HCT116 (cell line): ENCODE results near the gene CDYL2. TPM values are rescaled to one million over a fixed set of nuclear protein-coding genes. Genes with fewer than 3 reads are reported as not detected.

Experiments used
- ATAC-seq: fragments of 200-7000 bp; cut with Tn5 transposase; 2 replicates; pipeline ENCODE4 v1.9.1; 2020; ENCODE audit warnings: mild to moderate bottlenecking, moderate library complexity
- BruUV-seq: library from RNA; stranded (reverse); fragments of 400-500 nt; replicated peaks from 2 replicates; lab custom pipeline; 2021; lab: Mats Ljungman, UMichigan
- CTCF ChIA-PET: fragments of 300-600 bp; sonication (Branson Sonifier 250); formaldehyde crosslinking; loops from one replicate; lab custom pipeline; 2021; ENCODE audit warnings: antibody characterized with exemption; lab: Charles Lee
- POLR2A ChIA-PET: fragments of 300-600, 350-600 bp; sonication (Branson Sonifier 250); formaldehyde crosslinking; loops from one replicate; lab custom pipeline; 2021; ENCODE audit warnings: antibody characterized with exemption; lab: Charles Lee
- RAD21 ChIA-PET, 2 experiments: fragments of 300-600 bp; sonication (Branson Sonifier 250); formaldehyde crosslinking; loops; one replicate each; lab custom pipeline; 2023; ENCODE audit warnings: low total read pairs in 2 of 2; ENCODE audit not compliant: uncharacterized antibody in 2 of 2, unreplicated experiment in 2 of 2, low non-redundant PET in 1 of 2; lab: Charles Lee
- DNase-seq: peaks from one replicate; pipeline ENCODE4 v3.0.0-alpha.2; 2010; ENCODE audit warnings: low read depth, low spot score
- H2AFZ ChIP-seq: fragments of 200-600 bp; shearing (Covaris generic), sonication (generic); 2 replicates; pipeline ENCODE4 v1.6.1; 2017; ENCODE audit warnings: low read depth, mixed run types, mixed read lengths, antibody characterized with exemption, low read length; ENCODE audit not compliant: poor library complexity, severe bottlenecking
- H3K27ac ChIP-seq: 2 replicates; pipeline ENCODE4 v1.5.1; 2012; ENCODE audit warnings: low read depth, low read length
- H3K27me3 ChIP-seq: fragments of 200-600 bp; sonication (generic); 2 replicates; pipeline ENCODE4 v1.6.1; 2016; ENCODE audit warnings: mixed run types, low read length, mixed read lengths; ENCODE audit not compliant: insufficient read depth
- H3K36me3 ChIP-seq, 2 experiments: fragments of 200-500 bp in 1 of 2; fragments of 200-600 bp in 1 of 2; sonication (Bioruptor generic) in 1 of 2; sonication (generic) in 1 of 2; 2 replicates each; pipeline versions ENCODE4 v1.5.1 to v1.6.1; 2014 to 2016; ENCODE audit warnings: low read length in 2 of 2, inconsistent platforms in 1 of 2, mixed read lengths in 1 of 2, mixed run types in 1 of 2; ENCODE audit not compliant: insufficient read depth in 2 of 2, control insufficient read depth in 1 of 2
- H3K4me1 ChIP-seq, 2 experiments: fragments of 200-600 bp in 1 of 2; sonication (generic) in 1 of 2; 2 replicates each; pipeline versions ENCODE4 v1.5.1 to v1.6.1; 2012 to 2017; ENCODE audit warnings: low read length in 2 of 2, inconsistent platforms in 1 of 2, mild to moderate bottlenecking in 1 of 2, mixed read lengths in 1 of 2, mixed run types in 1 of 2, moderate library complexity in 1 of 2; ENCODE audit not compliant: insufficient read depth in 2 of 2, control insufficient read depth in 1 of 2
- H3K4me2 ChIP-seq: fragments of 200-600 bp; sonication (generic); 2 replicates; pipeline ENCODE4 v1.6.1; 2017; ENCODE audit warnings: mixed run types, low read length, mixed read lengths
- H3K4me3 ChIP-seq, 2 experiments: fragments of 200-600 bp in 1 of 2; sonication (generic) in 1 of 2; replicated peaks in 1 of 2; 2 replicates each; pipeline ENCODE4 v1.5.1; 2011 to 2016; ENCODE audit warnings: low read length in 2 of 2, control low read depth in 1 of 2, low read depth in 1 of 2, mild to moderate bottlenecking in 1 of 2, mixed read lengths in 1 of 2, mixed run types in 1 of 2
- H3K79me2 ChIP-seq: fragments of 200-600 bp; sonication (generic); 2 replicates; pipeline ENCODE4 v1.6.1; 2017; ENCODE audit warnings: mild to moderate bottlenecking, mixed run types, low read length, moderate library complexity, mixed read lengths; ENCODE audit not compliant: insufficient read depth
- H3K9ac ChIP-seq: fragments of 200-600 bp; sonication (generic); 2 replicates; pipeline ENCODE4 v1.6.1; 2016; ENCODE audit warnings: low read length, mixed read lengths
- H3K9me2 ChIP-seq: fragments of 200-600 bp; sonication (generic), shearing (Covaris generic); 2 replicates; pipeline ENCODE4 v1.6.1; 2017; ENCODE audit warnings: mixed run types, mild to moderate bottlenecking, moderate library complexity; ENCODE audit not compliant: insufficient read depth
- H3K9me3 ChIP-seq, 2 experiments: fragments of 200-500 bp in 1 of 2; fragments of 200-600 bp in 1 of 2; sonication (Bioruptor generic) in 1 of 2; sonication (generic) in 1 of 2; 2 replicates each; pipeline ENCODE4 v1.6.1; 2014 to 2017; ENCODE audit warnings: low read length in 2 of 2, mixed read lengths in 2 of 2, inconsistent platforms in 1 of 2, low read depth in 1 of 2, mild to moderate bottlenecking in 1 of 2, mixed run types in 1 of 2, moderate library complexity in 1 of 2; ENCODE audit not compliant: control insufficient read depth in 1 of 2, insufficient read depth in 1 of 2
- H4K20me1 ChIP-seq: fragments of 200-600 bp; sonication (generic), shearing (Covaris generic); 2 replicates; pipeline ENCODE4 v1.6.1; 2017; ENCODE audit warnings: mixed run types, mild to moderate bottlenecking, moderate library complexity; ENCODE audit not compliant: insufficient read depth
- ELF1 ChIP-seq: IDR thresholded peaks from 2 replicates; pipeline ENCODE4 v1.6.1; 2012; ENCODE audit warnings: low read depth, borderline replicate concordance
- EZH2phosphoT487 ChIP-seq: fragments of 200-600 bp; IDR thresholded peaks from 2 replicates; pipeline ENCODE4 v1.6.1; 2018; ENCODE audit warnings: antibody characterized with exemption, borderline replicate concordance
- JUND ChIP-seq: IDR thresholded peaks from 2 replicates; pipeline ENCODE4 v1.6.1; 2012
- POLR2AphosphoS5 ChIP-seq: IDR thresholded peaks from 2 replicates; pipeline ENCODE4 v1.6.1; 2011; ENCODE audit warnings: mild to moderate bottlenecking, low read depth, low read length, moderate library complexity
- RAD21 ChIP-seq: IDR thresholded peaks from 2 replicates; pipeline ENCODE4 v1.6.1; 2012; ENCODE audit warnings: low read depth, mild to moderate bottlenecking
- TCF7L2 ChIP-seq: IDR thresholded peaks from 2 replicates; pipeline ENCODE4 v1.7.0; 2011; ENCODE audit warnings: borderline replicate concordance, inconsistent platforms; ENCODE audit not compliant: insufficient read depth, insufficient read length; ENCODE audit errors: extremely low read depth
- ZNF274 ChIP-seq: fragments of 200-500 bp; sonication (Bioruptor generic); IDR thresholded peaks from 2 replicates; pipeline ENCODE4 v1.6.1; 2014; ENCODE audit warnings: mild to moderate bottlenecking, low read depth, low read length, inconsistent platforms
- intact Hi-C: fragments of 100-400 bp; cut with micrococcal nuclease; formaldehyde crosslinking; loops from 2 replicates; pipeline ENCODE4 v1.10.0; 2022
- total RNA-seq: library from RNA; stranded (reverse); gene quantifications from one replicate; pipeline ENCODE4 v1.2.1, GENCODE V29; 2021; ENCODE audit not compliant: unreplicated experiment
- TF ChIP-seq, protein P1 (sequence below): IDR thresholded peaks from 2 replicates; pipeline ENCODE4 v1.6.1; 2012; ENCODE audit warnings: low read depth
- TF ChIP-seq, protein P2 (sequence below): IDR thresholded peaks from 2 replicates; pipeline ENCODE4 v1.6.1; 2011; ENCODE audit warnings: mild to moderate bottlenecking, low read length, moderate library complexity; ENCODE audit not compliant: insufficient replicate concordance; ENCODE audit errors: extremely low read depth
- TF ChIP-seq, protein P3 (sequence below): IDR thresholded peaks from 2 replicates; pipeline ENCODE4 v1.6.1; 2012
- TF ChIP-seq, protein P4 (sequence below), 3 experiments: fragments of 200-600 bp in 1 of 3; sonication (generic) in 1 of 3; IDR thresholded peaks in 2 of 3; conservative IDR thresholded peaks in 1 of 3; 2 replicates each; pipeline ENCODE4 v1.5.1; 2012 to 2017; ENCODE audit warnings: low read depth in 2 of 3, low read length in 2 of 3, antibody characterized with exemption in 1 of 3, borderline replicate concordance in 1 of 3, control low read depth in 1 of 3, mild to moderate bottlenecking in 1 of 3, mixed read lengths in 1 of 3, mixed run types in 1 of 3, moderate library complexity in 1 of 3; ENCODE audit not compliant: insufficient read depth in 1 of 3

The CDYL2 gene
- total RNA-seq, 1 experiment from 2014 or later: 0.10 TPM

DNA sequence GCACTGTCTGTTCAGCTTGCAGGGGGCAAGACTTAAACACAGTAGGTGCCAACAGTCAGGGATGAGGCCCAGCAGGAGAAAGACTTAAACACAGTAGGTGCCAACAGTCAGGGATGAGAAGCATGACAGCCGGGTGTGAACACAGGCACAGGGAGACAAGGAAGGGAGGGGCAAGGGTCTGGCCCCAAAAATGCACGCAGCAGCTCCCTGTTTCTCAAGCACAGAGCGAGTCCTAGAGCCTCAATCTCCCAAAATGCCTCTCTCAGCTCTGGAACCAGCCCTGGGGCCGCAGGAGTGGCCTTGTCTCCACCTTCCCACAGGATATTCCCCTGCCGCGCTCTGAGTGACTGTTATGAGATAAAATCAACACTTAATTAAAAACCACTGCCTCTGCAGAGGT, 197.2 kb downstream of the CDYL2 start:
- ChIA-PET RAD21 (no interaction called here), POLR2A (no interaction called here), CTCF (no interaction called here)
- no peak overlapping the region for H3K4me2 ChIP-seq
- H3K9ac ChIP-seq: no peak overlapping the region
- DNase-seq: no peak
- no TSS peak for BruUV-seq
- no peak for ATAC-seq
- no peaks in the 10 kb centered on the region for H3K9me3 ChIP-seq
- intact Hi-C loops: no loop called here
- no peak overlapping the region for H3K27ac ChIP-seq
- TF ChIP-seq ZNF274 (no peak), POLR2AphosphoS5 (no peak), JUND (no peak), ELF1 (no peak)
- TF ChIP-seq, all 23 proteins: peak for 0
- H3K27me3 ChIP-seq: no peaks in the 10 kb centered on the region
- H3K79me2 ChIP-seq: no peaks in the 10 kb centered on the region
- no peaks in the 10 kb centered on the region for H3K9me2 ChIP-seq
- no peak overlapping the region for H2AFZ ChIP-seq
- H3K4me1 ChIP-seq: no peaks in the 10 kb centered on the region
- H4K20me1 ChIP-seq: no peaks in the 10 kb centered on the region
- H3K4me3 ChIP-seq: no peak overlapping the region
- no peaks in the 10 kb centered on the region for H3K36me3 ChIP-seq

DNA sequence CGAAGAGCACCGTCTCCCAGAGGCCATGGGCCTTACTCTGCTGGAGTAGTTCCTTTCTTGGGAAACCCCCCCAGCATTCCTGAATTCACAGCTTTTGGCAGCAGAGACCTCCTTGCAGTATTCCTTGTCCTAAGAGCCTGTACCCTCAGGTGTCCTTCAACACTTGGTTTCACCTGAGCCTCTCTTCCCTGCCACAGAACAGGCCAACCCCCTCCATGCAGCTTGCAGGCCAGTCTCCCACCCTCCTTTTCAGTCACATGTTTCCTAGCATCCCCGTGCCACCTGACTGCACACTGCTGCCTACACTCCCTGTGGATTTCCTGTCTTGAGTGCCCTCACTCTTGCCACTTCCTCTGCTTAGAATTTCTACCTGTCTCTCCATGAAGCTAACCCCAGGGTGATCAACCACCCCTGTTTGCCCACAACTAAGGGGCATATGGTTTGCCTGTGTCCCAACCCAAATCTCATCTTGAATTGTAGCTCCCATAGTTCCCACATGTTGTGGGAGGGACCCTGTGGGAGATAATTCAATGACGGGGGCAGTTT, 198.1 kb downstream of the CDYL2 start:
- Histone ChIP-seq H3K4me1 (no peaks in the 10 kb centered on the region), H3K9me3 (no peaks in the 10 kb centered on the region), H3K27me3 (peaks cover 5% of the 10 kb centered on the region; the same call in 1 of the 2 replicates), H3K27ac (no peak overlapping the region), H2AFZ (no peak overlapping the region), H3K4me3 (no peak overlapping the region), H3K9ac (no peak overlapping the region), H3K9me2 (no peaks in the 10 kb centered on the region), H4K20me1 (no peaks in the 10 kb centered on the region), H3K36me3 (no peaks in the 10 kb centered on the region)
- ATAC-seq (no peak), DNase-seq (no peak)
- CTCF ChIA-PET: no interaction called here
- POLR2A ChIA-PET: no interaction called here
- RAD21 ChIA-PET: no interaction called here
- TF ChIP-seq, protein P1, sequence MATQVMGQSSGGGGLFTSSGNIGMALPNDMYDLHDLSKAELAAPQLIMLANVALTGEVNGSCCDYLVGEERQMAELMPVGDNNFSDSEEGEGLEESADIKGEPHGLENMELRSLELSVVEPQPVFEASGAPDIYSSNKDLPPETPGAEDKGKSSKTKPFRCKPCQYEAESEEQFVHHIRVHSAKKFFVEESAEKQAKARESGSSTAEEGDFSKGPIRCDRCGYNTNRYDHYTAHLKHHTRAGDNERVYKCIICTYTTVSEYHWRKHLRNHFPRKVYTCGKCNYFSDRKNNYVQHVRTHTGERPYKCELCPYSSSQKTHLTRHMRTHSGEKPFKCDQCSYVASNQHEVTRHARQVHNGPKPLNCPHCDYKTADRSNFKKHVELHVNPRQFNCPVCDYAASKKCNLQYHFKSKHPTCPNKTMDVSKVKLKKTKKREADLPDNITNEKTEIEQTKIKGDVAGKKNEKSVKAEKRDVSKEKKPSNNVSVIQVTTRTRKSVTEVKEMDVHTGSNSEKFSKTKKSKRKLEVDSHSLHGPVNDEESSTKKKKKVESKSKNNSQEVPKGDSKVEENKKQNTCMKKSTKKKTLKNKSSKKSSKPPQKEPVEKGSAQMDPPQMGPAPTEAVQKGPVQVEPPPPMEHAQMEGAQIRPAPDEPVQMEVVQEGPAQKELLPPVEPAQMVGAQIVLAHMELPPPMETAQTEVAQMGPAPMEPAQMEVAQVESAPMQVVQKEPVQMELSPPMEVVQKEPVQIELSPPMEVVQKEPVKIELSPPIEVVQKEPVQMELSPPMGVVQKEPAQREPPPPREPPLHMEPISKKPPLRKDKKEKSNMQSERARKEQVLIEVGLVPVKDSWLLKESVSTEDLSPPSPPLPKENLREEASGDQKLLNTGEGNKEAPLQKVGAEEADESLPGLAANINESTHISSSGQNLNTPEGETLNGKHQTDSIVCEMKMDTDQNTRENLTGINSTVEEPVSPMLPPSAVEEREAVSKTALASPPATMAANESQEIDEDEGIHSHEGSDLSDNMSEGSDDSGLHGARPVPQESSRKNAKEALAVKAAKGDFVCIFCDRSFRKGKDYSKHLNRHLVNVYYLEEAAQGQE: no peak
- no peak for TF ChIP-seq RAD21
- TF ChIP-seq, protein P2, sequence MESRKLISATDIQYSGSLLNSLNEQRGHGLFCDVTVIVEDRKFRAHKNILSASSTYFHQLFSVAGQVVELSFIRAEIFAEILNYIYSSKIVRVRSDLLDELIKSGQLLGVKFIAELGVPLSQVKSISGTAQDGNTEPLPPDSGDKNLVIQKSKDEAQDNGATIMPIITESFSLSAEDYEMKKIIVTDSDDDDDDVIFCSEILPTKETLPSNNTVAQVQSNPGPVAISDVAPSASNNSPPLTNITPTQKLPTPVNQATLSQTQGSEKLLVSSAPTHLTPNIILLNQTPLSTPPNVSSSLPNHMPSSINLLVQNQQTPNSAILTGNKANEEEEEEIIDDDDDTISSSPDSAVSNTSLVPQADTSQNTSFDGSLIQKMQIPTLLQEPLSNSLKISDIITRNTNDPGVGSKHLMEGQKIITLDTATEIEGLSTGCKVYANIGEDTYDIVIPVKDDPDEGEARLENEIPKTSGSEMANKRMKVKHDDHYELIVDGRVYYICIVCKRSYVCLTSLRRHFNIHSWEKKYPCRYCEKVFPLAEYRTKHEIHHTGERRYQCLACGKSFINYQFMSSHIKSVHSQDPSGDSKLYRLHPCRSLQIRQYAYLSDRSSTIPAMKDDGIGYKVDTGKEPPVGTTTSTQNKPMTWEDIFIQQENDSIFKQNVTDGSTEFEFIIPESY: no peak
- no peak for TF ChIP-seq EZH2phosphoT487
- no peak for TF ChIP-seq TCF7L2
- TF ChIP-seq, protein P3, sequence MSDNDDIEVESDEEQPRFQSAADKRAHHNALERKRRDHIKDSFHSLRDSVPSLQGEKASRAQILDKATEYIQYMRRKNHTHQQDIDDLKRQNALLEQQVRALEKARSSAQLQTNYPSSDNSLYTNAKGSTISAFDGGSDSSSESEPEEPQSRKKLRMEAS: no peak
- TF ChIP-seq, protein P4, sequence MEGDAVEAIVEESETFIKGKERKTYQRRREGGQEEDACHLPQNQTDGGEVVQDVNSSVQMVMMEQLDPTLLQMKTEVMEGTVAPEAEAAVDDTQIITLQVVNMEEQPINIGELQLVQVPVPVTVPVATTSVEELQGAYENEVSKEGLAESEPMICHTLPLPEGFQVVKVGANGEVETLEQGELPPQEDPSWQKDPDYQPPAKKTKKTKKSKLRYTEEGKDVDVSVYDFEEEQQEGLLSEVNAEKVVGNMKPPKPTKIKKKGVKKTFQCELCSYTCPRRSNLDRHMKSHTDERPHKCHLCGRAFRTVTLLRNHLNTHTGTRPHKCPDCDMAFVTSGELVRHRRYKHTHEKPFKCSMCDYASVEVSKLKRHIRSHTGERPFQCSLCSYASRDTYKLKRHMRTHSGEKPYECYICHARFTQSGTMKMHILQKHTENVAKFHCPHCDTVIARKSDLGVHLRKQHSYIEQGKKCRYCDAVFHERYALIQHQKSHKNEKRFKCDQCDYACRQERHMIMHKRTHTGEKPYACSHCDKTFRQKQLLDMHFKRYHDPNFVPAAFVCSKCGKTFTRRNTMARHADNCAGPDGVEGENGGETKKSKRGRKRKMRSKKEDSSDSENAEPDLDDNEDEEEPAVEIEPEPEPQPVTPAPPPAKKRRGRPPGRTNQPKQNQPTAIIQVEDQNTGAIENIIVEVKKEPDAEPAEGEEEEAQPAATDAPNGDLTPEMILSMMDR (IDR thresholded peaks at IDR 0.05 in 2 of 3, conservative IDR thresholded peaks at IDR 0.05 in 1 of 3; ENCODE audit: borderline replicate concordance in 1 of 3, insufficient read depth in 1 of 3, low read depth in 2 of 3, low read length in 2 of 3): no peak
- no peak for TF ChIP-seq JUND
- TF ChIP-seq, all 23 proteins: peak for 0
- Histone ChIP-seq H3K4me2 (no peak overlapping the region), H3K79me2 (no peaks in the 10 kb centered on the region)
- no TSS peak for BruUV-seq
- intact Hi-C loops: no loop called here
